CD4-positive, alpha-beta T cell (primary cell): Measurements from ENCODE around the gene CASP2. TPM values are rescaled to one million over a fixed set of nuclear protein-coding genes. Genes with fewer than 3 reads are reported as not detected.

ENCODE experiments used
- ATAC-seq: fragments of 200-7000 bp; cut with Tn5 transposase; one replicate; pipeline ENCODE4 v1.10.0; 2022; ENCODE audit warnings: mild to moderate bottlenecking; ENCODE audit not compliant: poor library complexity
- CTCF ChIA-PET: fragments of 350-600 bp; sonication (Branson Sonifier 250); formaldehyde crosslinking; loops from one replicate; lab custom pipeline; 2021; ENCODE audit warnings: antibody characterized with exemption, inconsistent platforms; lab: Charles Lee
- POLR2A ChIA-PET: fragments of 350-600 bp; sonication (Branson Sonifier 250); formaldehyde crosslinking; loops from one replicate; lab custom pipeline; 2021; ENCODE audit warnings: antibody characterized with exemption, inconsistent platforms; lab: Charles Lee
- DNase-seq, 14 experiments: peaks; one replicate each; pipeline ENCODE4 v3.0.0-alpha.2; 2013 to 2020; ENCODE audit warnings: mixed read lengths in 2 of 14
- H3K27ac ChIP-seq, 2 donors: one replicate each; pipeline versions ENCODE4 v1.5.1 to v1.7.0; 2013; ENCODE audit warnings: low read length in 2 of 2, low read depth in 1 of 2, mild to moderate bottlenecking in 1 of 2
- H3K27me3 ChIP-seq, 2 experiments: 1 replicate in 1 of 2; 2 replicates in 1 of 2; pipeline versions ENCODE4 v1.6.1 to v1.7.0; 2013; ENCODE audit warnings: low read length in 2 of 2, control low read depth in 1 of 2, mild to moderate bottlenecking in 1 of 2, moderate library complexity in 1 of 2; ENCODE audit not compliant: insufficient read depth in 2 of 2, control insufficient read depth in 1 of 2
- H3K36me3 ChIP-seq: one replicate; pipeline ENCODE4 v1.6.1; 2013; ENCODE audit warnings: low read length, control low read depth; ENCODE audit not compliant: insufficient read depth
- H3K4me1 ChIP-seq: one replicate; pipeline ENCODE4 v1.6.1; 2013; ENCODE audit warnings: low read length, control low read depth; ENCODE audit not compliant: insufficient read depth
- H3K4me3 ChIP-seq: one replicate; pipeline ENCODE4 v1.5.1; 2013; ENCODE audit warnings: mild to moderate bottlenecking, low read length, moderate library complexity
- H3K9me3 ChIP-seq, 2 experiments: 1 replicate in 1 of 2; 2 replicates in 1 of 2; pipeline versions ENCODE4 v1.6.1 to v1.7.0; 2013; ENCODE audit warnings: low read length in 2 of 2, mild to moderate bottlenecking in 2 of 2, control low read depth in 1 of 2, moderate library complexity in 1 of 2; ENCODE audit not compliant: control insufficient read depth in 1 of 2, insufficient read depth in 1 of 2
- H3K27ac Mint-ChIP-seq: one replicate; pipeline ENCODE4 v1.8.0; 2020; ENCODE audit warnings: mixed read lengths
- H3K27me3 Mint-ChIP-seq: one replicate; pipeline ENCODE4 v1.8.0; 2021; ENCODE audit warnings: mixed read lengths
- H3K36me3 Mint-ChIP-seq: one replicate; pipeline ENCODE4 v1.8.0; 2021; ENCODE audit warnings: low read depth, mixed read lengths
- H3K4me1 Mint-ChIP-seq: one replicate; pipeline ENCODE4 v1.8.0; 2021; ENCODE audit warnings: low read depth, mixed read lengths
- H3K4me3 Mint-ChIP-seq: one replicate; pipeline ENCODE4 v1.8.0; 2020; ENCODE audit warnings: mild to moderate bottlenecking, mixed read lengths
- H3K9me3 Mint-ChIP-seq: one replicate; pipeline ENCODE4 v1.8.0; 2020; ENCODE audit warnings: mixed read lengths
- intact Hi-C, 2 experiments: fragments of 100-400 bp; cut with DNase I in 1 of 2; cut with micrococcal nuclease in 1 of 2; formaldehyde crosslinking; loops; one replicate each; pipeline versions ENCODE4 v1.15.1 to v1.9.0; 2023 to 2025; cut with DNase I, micrococcal nuclease
- total RNA-seq, 174 experiments: library from RNA in 2 of 174; stranded (reverse) in 2 of 174; gene quantifications; one replicate each; pipeline ENCODE4 v1.2.3 and lab custom pipeline; 2021 to 2026
- TF ChIP-seq, protein P1 (sequence below): fragments of 200-600 bp; IDR thresholded peaks from one replicate; pipeline ENCODE4 v1.8.0; 2022; ENCODE audit warnings: antibody characterized with exemption, mild to moderate bottlenecking

CASP2 gene
- total RNA-seq, 2 experiments from 2014 or later = 19.1 to 21.9 TPM

DNA sequence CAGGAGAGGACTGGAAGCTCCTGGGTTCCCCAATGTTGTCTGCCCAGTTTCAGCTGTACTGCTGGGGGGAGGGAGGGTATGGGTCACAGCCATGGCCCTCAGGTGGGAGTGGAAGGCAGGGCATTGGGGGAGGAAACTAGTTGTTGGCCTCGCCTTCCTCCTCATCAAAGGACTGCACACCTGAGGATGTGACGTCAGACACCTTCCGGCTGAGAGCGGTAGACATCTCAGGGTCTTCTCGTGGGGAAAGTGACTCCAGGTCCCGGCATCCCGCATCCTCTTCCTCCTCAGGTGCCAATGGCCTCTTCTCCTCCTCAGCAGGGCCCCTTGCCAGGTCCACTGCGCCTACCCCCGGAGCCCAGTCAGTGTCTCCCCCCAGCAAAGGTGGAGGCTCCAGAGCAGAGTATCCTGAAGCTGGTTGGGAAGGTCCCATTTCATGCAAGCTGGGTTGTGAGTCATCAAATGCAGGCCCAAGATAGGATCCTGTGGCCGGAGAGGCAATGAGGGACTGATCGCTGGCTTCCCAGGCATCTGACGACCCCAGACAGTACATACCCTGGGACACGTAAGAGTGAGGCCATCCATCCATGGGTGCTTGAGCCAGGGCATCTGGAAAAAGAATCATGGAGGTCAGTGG lies 68.4 kb downstream of the CASP2 start:
- H3K4me1 ChIP-seq = peaks cover 5% of the 10 kb centered on the region
- intact Hi-C loops = no loop called here
- no peak overlapping the region for H3K4me3 ChIP-seq
- DNase-seq = no peak
- H3K27ac Mint-ChIP-seq = no peak overlapping the region
- ChIA-PET CTCF (interaction anchor here (1.9 kb wide), 1 partner anchor 11 kb away, joined by 5 read pairs; no protein-coding TSS in a partner anchor), POLR2A (interaction anchor here (1.0 kb wide), 1 partner anchor 11 kb away, joined by 3 read pairs; no protein-coding TSS in a partner anchor)
- no peaks in the 10 kb centered on the region for H3K36me3 Mint-ChIP-seq
- ATAC-seq = no peak
- H3K4me3 Mint-ChIP-seq = no peak overlapping the region
- H3K9me3 ChIP-seq = peaks cover 0 to 3% of the 10 kb centered on the region in 2 experiments
- peaks cover 4% of the 10 kb centered on the region for H3K4me1 Mint-ChIP-seq
- H3K9me3 Mint-ChIP-seq = no peaks in the 10 kb centered on the region
- TF ChIP-seq, protein P1, sequence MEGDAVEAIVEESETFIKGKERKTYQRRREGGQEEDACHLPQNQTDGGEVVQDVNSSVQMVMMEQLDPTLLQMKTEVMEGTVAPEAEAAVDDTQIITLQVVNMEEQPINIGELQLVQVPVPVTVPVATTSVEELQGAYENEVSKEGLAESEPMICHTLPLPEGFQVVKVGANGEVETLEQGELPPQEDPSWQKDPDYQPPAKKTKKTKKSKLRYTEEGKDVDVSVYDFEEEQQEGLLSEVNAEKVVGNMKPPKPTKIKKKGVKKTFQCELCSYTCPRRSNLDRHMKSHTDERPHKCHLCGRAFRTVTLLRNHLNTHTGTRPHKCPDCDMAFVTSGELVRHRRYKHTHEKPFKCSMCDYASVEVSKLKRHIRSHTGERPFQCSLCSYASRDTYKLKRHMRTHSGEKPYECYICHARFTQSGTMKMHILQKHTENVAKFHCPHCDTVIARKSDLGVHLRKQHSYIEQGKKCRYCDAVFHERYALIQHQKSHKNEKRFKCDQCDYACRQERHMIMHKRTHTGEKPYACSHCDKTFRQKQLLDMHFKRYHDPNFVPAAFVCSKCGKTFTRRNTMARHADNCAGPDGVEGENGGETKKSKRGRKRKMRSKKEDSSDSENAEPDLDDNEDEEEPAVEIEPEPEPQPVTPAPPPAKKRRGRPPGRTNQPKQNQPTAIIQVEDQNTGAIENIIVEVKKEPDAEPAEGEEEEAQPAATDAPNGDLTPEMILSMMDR = no peak
- H3K27me3 Mint-ChIP-seq = peaks cover 14% of the 10 kb centered on the region
- peaks cover 0 to 2% of the 10 kb centered on the region in 2 experiments for H3K27me3 ChIP-seq
- no peak overlapping the region for H3K27ac ChIP-seq
- H3K36me3 ChIP-seq = no peaks in the 10 kb centered on the region

Other genes starting within 250 kb of the CASP2 start
- gene OR6V1, start 236.0 kb upstream of the CASP2 start, total RNA-seq = not detected
- not detected for gene PIP, start 156.3 kb upstream of the CASP2 start, total RNA-seq
- gene TAS2R39, start 104.9 kb upstream of the CASP2 start, total RNA-seq = not detected
- gene TAS2R40, start 66.3 kb upstream of the CASP2 start, total RNA-seq = not detected
- gene GSTK1, start 24.9 kb upstream of the CASP2 start, total RNA-seq = 100 to 1,000 TPM; 245 to 259 TPM
- gene TMEM139, start 3.4 kb upstream of the CASP2 start, total RNA-seq = under 1 TPM; 0.20 to 0.27 TPM
- not detected for gene CLCN1, start 27.8 kb downstream of the CASP2 start, total RNA-seq
- gene FAM131B, start 74.4 kb downstream of the CASP2 start, total RNA-seq = under 1 TPM in 1 of 2 experiments, not detected in 1; 0.14 TPM
- 100 to 1,000 TPM; 132 to 146 TPM for gene ZYX, start 93.0 kb downstream of the CASP2 start, total RNA-seq
- gene EPHA1, start 120.5 kb downstream of the CASP2 start, total RNA-seq = 10 to 100 TPM; 16.0 to 19.0 TPM
- under 1 TPM; 0.47 to 0.61 TPM for gene TAS2R60, start 155.1 kb downstream of the CASP2 start, total RNA-seq
- gene TAS2R41, start 189.5 kb downstream of the CASP2 start, total RNA-seq = under 1 TPM; 0.69 to 0.73 TPM